SKM-1 (cell line): ENCODE measurements around the gene SNX24.
"Not testable (repeated sequence)": the region's sequence is repeated elsewhere in the genome, so short reads cannot be mapped to it uniquely, and the experiment has no call there.

ENCODE experiments used
- DNase-seq: peaks from one replicate; lab custom pipeline; 2025; ENCODE audit not compliant: unreplicated experiment; lab: John Stamatoyannopoulos, UW

The SNX24 gene

GRCh38 chr5:122845229-122846050 lies at the start of gene SNX24:
Gene SNX24 (plus strand): TSS chr5:122845613. CDS start chr5:122845634, 21 bp downstream.
- DNase-seq, result peak; percentile 54

- DNase-seq, result no peak
These were observed 39.9 kb upstream of the SNX24 start for GRCh38 chr5:122805481-122805880.

- DNase-seq, result no peak
These were observed 35.0 kb upstream of the SNX24 start for GRCh38 chr5:122810405-122810804.

- DNase-seq, result no peak
These were observed 30.1 kb upstream of the SNX24 start for GRCh38 chr5:122815218-122815767.

- no peak for DNase-seq
These were observed 28.7 kb upstream of the SNX24 start for GRCh38 chr5:122816756-122817155.

- no peak for DNase-seq
These were observed 13.4 kb upstream of the SNX24 start for GRCh38 chr5:122831984-122832383.

- no peak for DNase-seq
These were observed 9.7 kb upstream of the SNX24 start for GRCh38 chr5:122835681-122836080.

- DNase-seq, result no peak
These were observed 8.5 kb upstream of the SNX24 start for GRCh38 chr5:122836947-122837346.

GRCh38 chr5:122839731-122840130 lies 5.7 kb upstream of the SNX24 start:
- DNase-seq, result no peak

- DNase-seq, result no peak
These were observed 3.3 kb upstream of the SNX24 start for GRCh38 chr5:122842016-122842580.

- DNase-seq, result no peak
These were observed 1.1 kb upstream of the SNX24 start for GRCh38 chr5:122844136-122844909.

- no peak for DNase-seq
These were observed 544 bp upstream of the SNX24 start for GRCh38 chr5:122844910-122845228.

- no peak for DNase-seq
These were observed 688 bp downstream of the SNX24 start for GRCh38 chr5:122846051-122846550.

GRCh38 chr5:122847687-122848081 lies 2.3 kb downstream of the SNX24 start:
- no peak for DNase-seq

- DNase-seq, result no peak
These were observed 4.4 kb downstream of the SNX24 start for GRCh38 chr5:122849771-122850170.

GRCh38 chr5:122857538-122857937 lies 12.1 kb downstream of the SNX24 start:
- not testable (repeated sequence) for DNase-seq

GRCh38 chr5:122858451-122858850 lies 13.0 kb downstream of the SNX24 start:
- DNase-seq, result no peak

GRCh38 chr5:122863240-122863639 lies 17.8 kb downstream of the SNX24 start:
- no peak for DNase-seq

- no peak for DNase-seq
These were observed 18.3 kb downstream of the SNX24 start for GRCh38 chr5:122863721-122864120.

- no peak for DNase-seq
These were observed 19.0 kb downstream of the SNX24 start for GRCh38 chr5:122864400-122864799.

GRCh38 chr5:122864842-122865241 lies 19.4 kb downstream of the SNX24 start:
- no peak for DNase-seq
